A549 treated with GW870086 at 1 μM for 4 hours (cell line): Measurements from ENCODE around the gene MEOX1. TPM values are rescaled to one million over a fixed set of nuclear protein-coding genes. Genes with fewer than 3 reads are reported as not detected.

Experiments
- total RNA-seq: library from RNA; stranded (reverse); fragments of 200-300 nt; extraction: Qiagen RNA extraction; gene quantifications from 5 replicates; pipeline ENCODE4 v1.2.3, GENCODE V29; 2022; ENCODE audit warnings: low read depth

Gene MEOX1
- total RNA-seq: not detected in 5 replicates

GRCh38 chr17:43661699-43662412, at the start of gene MEOX1:
TSS of gene MEOX1 (minus strand) at chr17:43661922. CDS start at chr17:43661534, 388 bp downstream.

Other genes with a start within 250 kb of the MEOX1 start
- 39.4 to 45.8 TPM (median 42.1 TPM) in 5 replicates for gene DHX8, start 177.9 kb downstream of the MEOX1 start, total RNA-seq
- gene ETV4, start 115.6 kb downstream of the MEOX1 start, total RNA-seq: 50.0 to 61.0 TPM (median 58.0 TPM) in 5 replicates
- not detected in 5 replicates for gene SOST, start 96.9 kb upstream of the MEOX1 start, total RNA-seq
- 58.9 to 63.0 TPM (median 61.1 TPM) in 5 replicates for gene DUSP3, start 117.1 kb upstream of the MEOX1 start, total RNA-seq
- 0.03 TPM in 1 of 5 replicates, not detected in the others for gene CFAP97D1, start 118.5 kb upstream of the MEOX1 start, total RNA-seq
- gene MPP3, start 171.2 kb upstream of the MEOX1 start, total RNA-seq: 14.4 to 16.9 TPM (median 15.8 TPM) in 5 replicates
- 0.05 TPM in 1 of 5 replicates, not detected in the others for gene CD300LG, start 185.3 kb upstream of the MEOX1 start, total RNA-seq
- 1.1 to 2.1 TPM (median 1.4 TPM) in 5 replicates for gene MPP2, start 245.6 kb upstream of the MEOX1 start, total RNA-seq